Measurements from ENCODE around the gene DLG2. TPM values are rescaled to one million over a fixed set of nuclear protein-coding genes. Genes with fewer than 3 reads are reported as not detected.

DLG2 gene
- total and polyA plus RNA-seq, 9 of the 15 experiments (the other 6 are each of a cell fraction or from before 2014, with no cell fraction given), result 0.52 to 1.6 (median 0.95) TPM

DNA sequence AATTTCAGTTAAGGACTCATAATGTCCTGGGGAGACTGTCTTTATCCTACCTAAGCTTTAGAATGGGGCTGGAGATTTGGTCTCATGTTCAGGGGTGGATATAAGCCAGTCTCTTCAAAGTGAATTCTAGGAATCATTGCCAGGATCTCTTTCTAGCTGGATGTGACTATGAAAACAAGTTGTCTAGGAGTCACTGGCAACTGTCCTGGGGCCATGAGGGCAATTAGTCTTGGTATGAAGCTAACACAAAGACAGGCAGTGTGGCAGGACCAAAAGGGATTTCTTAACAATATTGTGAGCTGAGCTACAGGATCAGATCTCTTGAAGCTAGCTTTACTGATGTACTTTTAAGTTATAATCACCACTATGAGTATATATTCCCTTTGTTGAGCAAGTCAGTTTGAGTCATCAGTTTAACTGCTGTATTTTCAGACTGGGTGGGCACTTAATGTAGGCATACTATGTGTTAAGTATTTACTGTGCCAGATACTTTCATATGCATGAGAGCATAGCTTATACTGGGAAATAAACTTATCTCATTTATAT lies 1951.0 kb downstream of the DLG2 start (continued):
- TF ChIP-seq, protein P1, sequence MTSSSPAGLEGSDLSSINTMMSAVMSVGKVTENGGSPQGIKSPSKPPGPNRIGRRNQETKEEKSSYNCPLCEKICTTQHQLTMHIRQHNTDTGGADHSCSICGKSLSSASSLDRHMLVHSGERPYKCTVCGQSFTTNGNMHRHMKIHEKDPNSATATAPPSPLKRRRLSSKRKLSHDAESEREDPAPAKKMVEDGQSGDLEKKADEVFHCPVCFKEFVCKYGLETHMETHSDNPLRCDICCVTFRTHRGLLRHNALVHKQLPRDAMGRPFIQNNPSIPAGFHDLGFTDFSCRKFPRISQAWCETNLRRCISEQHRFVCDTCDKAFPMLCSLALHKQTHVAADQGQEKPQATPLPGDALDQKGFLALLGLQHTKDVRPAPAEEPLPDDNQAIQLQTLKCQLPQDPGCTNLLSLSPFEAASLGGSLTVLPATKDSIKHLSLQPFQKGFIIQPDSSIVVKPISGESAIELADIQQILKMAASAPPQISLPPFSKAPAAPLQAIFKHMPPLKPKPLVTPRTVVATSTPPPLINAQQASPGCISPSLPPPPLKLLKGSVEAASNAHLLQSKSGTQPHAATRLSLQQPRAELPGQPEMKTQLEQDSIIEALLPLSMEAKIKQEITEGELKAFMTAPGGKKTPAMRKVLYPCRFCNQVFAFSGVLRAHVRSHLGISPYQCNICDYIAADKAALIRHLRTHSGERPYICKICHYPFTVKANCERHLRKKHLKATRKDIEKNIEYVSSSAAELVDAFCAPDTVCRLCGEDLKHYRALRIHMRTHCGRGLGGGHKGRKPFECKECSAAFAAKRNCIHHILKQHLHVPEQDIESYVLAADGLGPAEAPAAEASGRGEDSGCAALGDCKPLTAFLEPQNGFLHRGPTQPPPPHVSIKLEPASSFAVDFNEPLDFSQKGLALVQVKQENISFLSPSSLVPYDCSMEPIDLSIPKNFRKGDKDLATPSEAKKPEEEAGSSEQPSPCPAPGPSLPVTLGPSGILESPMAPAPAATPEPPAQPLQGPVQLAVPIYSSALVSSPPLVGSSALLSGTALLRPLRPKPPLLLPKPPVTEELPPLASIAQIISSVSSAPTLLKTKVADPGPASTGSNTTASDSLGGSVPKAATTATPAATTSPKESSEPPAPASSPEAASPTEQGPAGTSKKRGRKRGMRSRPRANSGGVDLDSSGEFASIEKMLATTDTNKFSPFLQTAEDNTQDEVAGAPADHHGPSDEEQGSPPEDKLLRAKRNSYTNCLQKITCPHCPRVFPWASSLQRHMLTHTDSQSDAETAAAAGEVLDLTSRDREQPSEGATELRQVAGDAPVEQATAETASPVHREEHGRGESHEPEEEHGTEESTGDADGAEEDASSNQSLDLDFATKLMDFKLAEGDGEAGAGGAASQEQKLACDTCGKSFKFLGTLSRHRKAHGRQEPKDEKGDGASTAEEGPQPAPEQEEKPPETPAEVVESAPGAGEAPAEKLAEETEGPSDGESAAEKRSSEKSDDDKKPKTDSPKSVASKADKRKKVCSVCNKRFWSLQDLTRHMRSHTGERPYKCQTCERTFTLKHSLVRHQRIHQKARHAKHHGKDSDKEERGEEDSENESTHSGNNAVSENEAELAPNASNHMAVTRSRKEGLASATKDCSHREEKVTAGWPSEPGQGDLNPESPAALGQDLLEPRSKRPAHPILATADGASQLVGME (CRISPR knock-in tag; IDR thresholded peaks at IDR 0.05), result no peak
- TF ChIP-seq SRSF3 (IDR thresholded peaks at IDR 0.05; ENCODE audit: insufficient read depth, low read length), result no peak
- TF ChIP-seq, protein P2, sequence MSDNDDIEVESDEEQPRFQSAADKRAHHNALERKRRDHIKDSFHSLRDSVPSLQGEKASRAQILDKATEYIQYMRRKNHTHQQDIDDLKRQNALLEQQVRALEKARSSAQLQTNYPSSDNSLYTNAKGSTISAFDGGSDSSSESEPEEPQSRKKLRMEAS (CRISPR knock-in tag; IDR thresholded peaks at IDR 0.05), result no peak
- TF ChIP-seq ZNF695 (CRISPR knock-in tag; IDR thresholded peaks at IDR 0.05), result no peak

All from K562 (cell line).